K562 (cell line): ENCODE results near the gene GPC3. TPM values are rescaled to one million over a fixed set of nuclear protein-coding genes. Genes with fewer than 3 reads are reported as not detected.

Source experiments
- ATAC-seq: fragments of 200-7000 bp; cut with Tn5 transposase; 3 replicates; pipeline ENCODE4 v1.9.1; 2020; ENCODE audit warnings: moderate library complexity
- BruUV-seq: library from RNA; stranded (reverse); fragments of 400-500 nt; replicated peaks from 2 replicates; lab custom pipeline; 2021; lab: Mats Ljungman, UMichigan
- CTCF ChIA-PET: fragments of 300-600 bp; formaldehyde crosslinking; extraction: SDS; loops from one replicate; lab custom pipeline; 2021; ENCODE audit warnings: low intra/inter-chr PET ratio; lab: Yijun Ruan, JAX
- POLR2A ChIA-PET: fragments of 300-600, 350-650 bp; sonication (Branson Sonifier 250); formaldehyde crosslinking; extraction: SDS; loops from one replicate; lab custom pipeline; 2021; ENCODE audit warnings: antibody characterized with exemption, inconsistent platforms; lab: Yijun Ruan, JAX
- DNase-seq, 4 experiments: peaks; one replicate each; pipeline versions ENCODE4 v3.0.0 to v3.0.0-alpha.2; 2011 to 2018; ENCODE audit warnings: low spot score in 3 of 4, mixed read lengths in 3 of 4; ENCODE audit errors: extremely low read depth in 1 of 4
- FAIRE-seq: peaks from 2 replicates; lab custom pipeline; 2011; peaks lifted over from hg19 to GRCh38; lab: Jason Lieb, UNC
- H2AFZ ChIP-seq: 2 replicates; pipeline ENCODE4 v1.6.0; 2011; ENCODE audit warnings: low read depth, low read length, control low read depth, inconsistent platforms
- H3K27ac ChIP-seq: fragments of 200-600 bp; 3 replicates; pipeline ENCODE4 v1.8.0; 2011; ENCODE audit warnings: low read depth, mild to moderate bottlenecking, control low read depth, inconsistent platforms, low read length, moderate library complexity, mixed read lengths; ENCODE audit errors: extremely low read depth
- H3K27me3 ChIP-seq, 2 experiments: fragments of 300-600 bp in 1 of 2; 2 replicates in 1 of 2; 3 replicates in 1 of 2; pipeline versions ENCODE4 v1.6.0 to v1.8.0; 2011; ENCODE audit warnings: inconsistent platforms in 2 of 2, low read length in 2 of 2, mild to moderate bottlenecking in 1 of 2, mixed read lengths in 1 of 2, moderate library complexity in 1 of 2; ENCODE audit not compliant: control insufficient read depth in 2 of 2, insufficient read depth in 2 of 2
- H3K36me3 ChIP-seq: fragments of 300-600 bp; 3 replicates; pipeline ENCODE4 v1.8.0; 2011; ENCODE audit warnings: mild to moderate bottlenecking, low read length, inconsistent platforms; ENCODE audit not compliant: control insufficient read depth, insufficient read depth
- H3K4me1 ChIP-seq, 2 experiments: fragments of 200-600 bp in 1 of 2; replicated peaks in 1 of 2; 2 replicates in 1 of 2; 3 replicates in 1 of 2; pipeline versions ENCODE4 v1.5.1 to v1.8.0; 2011; ENCODE audit warnings: inconsistent platforms in 2 of 2, low read length in 2 of 2, mild to moderate bottlenecking in 1 of 2, mixed read lengths in 1 of 2, moderate library complexity in 1 of 2; ENCODE audit not compliant: control insufficient read depth in 2 of 2, insufficient read depth in 2 of 2
- H3K4me2 ChIP-seq: 2 replicates; pipeline ENCODE4 v1.6.1; 2011; ENCODE audit warnings: low read length, control low read depth, inconsistent platforms, mixed read lengths; ENCODE audit not compliant: insufficient read depth
- H3K4me3 ChIP-seq: fragments of 200-600 bp; sonication (generic), shearing (Covaris generic); 2 replicates; pipeline ENCODE4 v1.5.1; 2016; ENCODE audit warnings: control low read depth, inconsistent platforms
- H3K79me2 ChIP-seq: fragments of 200-600 bp; 3 replicates; pipeline ENCODE4 v1.8.0; 2011; ENCODE audit warnings: low read length, inconsistent platforms; ENCODE audit not compliant: control insufficient read depth, insufficient read depth
- H3K9ac ChIP-seq, 2 experiments: 2 replicates each; pipeline versions ENCODE4 v1.6.0 to v1.6.1; 2011; ENCODE audit warnings: low read depth in 2 of 2, low read length in 2 of 2, control low read depth in 1 of 2, inconsistent platforms in 1 of 2, mild to moderate bottlenecking in 1 of 2, mixed read lengths in 1 of 2; ENCODE audit not compliant: insufficient read depth in 1 of 2
- H3K9me1 ChIP-seq: one replicate; pipeline ENCODE4 v1.6.0; 2011; ENCODE audit warnings: inconsistent platforms, mild to moderate bottlenecking, low read length, moderate library complexity; ENCODE audit not compliant: control insufficient read depth, insufficient read depth
- H3K9me3 ChIP-seq: replicated peaks from 2 replicates; pipeline ENCODE4 v1.5.1; 2011; ENCODE audit warnings: low read depth, low read length, inconsistent platforms; ENCODE audit not compliant: control insufficient read depth, insufficient read depth
- H4K20me1 ChIP-seq: replicated peaks from 2 replicates; pipeline ENCODE4 v1.6.1; 2011; ENCODE audit warnings: low read length, inconsistent platforms, mixed read lengths; ENCODE audit not compliant: control insufficient read depth, insufficient read depth
- ETS2 ChIP-seq: IDR thresholded peaks from 2 replicates; pipeline ENCODE4 v1.6.1; 2016; ENCODE audit warnings: borderline replicate concordance, missing genetic modification characterization, mild to moderate bottlenecking, moderate library complexity, missing compliant biosample characterization; ENCODE audit not compliant: poor library complexity, severe bottlenecking
- GABPB2 ChIP-seq: fragments of 250-450 bp; sonication (Bioruptor Pico); conservative IDR thresholded peaks from 2 replicates; pipeline ENCODE4 v1.5.1; 2021; ENCODE audit warnings: mild to moderate bottlenecking
- HDAC6 ChIP-seq: IDR thresholded peaks from 2 replicates; pipeline ENCODE4 v1.6.1; 2012; ENCODE audit warnings: low read depth, mild to moderate bottlenecking, control low read depth, inconsistent platforms, low read length, moderate library complexity
- ILK ChIP-seq: fragments of 450-650 bp; IDR thresholded peaks from 2 replicates; pipeline ENCODE4 v1.6.1; 2016; ENCODE audit warnings: missing genetic modification characterization, low read depth, mild to moderate bottlenecking, missing compliant biosample characterization, moderate library complexity, borderline replicate concordance
- MITF ChIP-seq: IDR thresholded peaks from 2 replicates; pipeline ENCODE4 v1.6.1; 2014; ENCODE audit warnings: antibody characterized with exemption
- PHF21A ChIP-seq: fragments of 450-650 bp; IDR thresholded peaks from 2 replicates; pipeline ENCODE4 v1.6.1; 2017; ENCODE audit warnings: low read depth, borderline replicate concordance
- PML ChIP-seq: IDR thresholded peaks from 2 replicates; pipeline ENCODE4 v1.6.1; 2012; ENCODE audit warnings: low read length, inconsistent platforms
- RREB1 ChIP-seq: fragments of 250-450 bp; sonication (Bioruptor Pico); IDR thresholded peaks from 2 replicates; pipeline ENCODE4 v1.4.0; 2020
- ZNF592 ChIP-seq: fragments of 450-650 bp; IDR thresholded peaks from 2 replicates; pipeline ENCODE4 v1.6.1; 2017; ENCODE audit warnings: antibody characterized with exemption, mild to moderate bottlenecking
- WGBS: fragments of 100-300 bp; shearing (Covaris generic); methylation state at CpG from one replicate; pipeline ENCODE4 v1.1.6; 2016; ENCODE audit warnings: low coverage, mixed read lengths; ENCODE audit not compliant: insufficient coverage; ENCODE audit errors: missing lambda C conversion rate; 5-methylcytosine and 5-hydroxymethylcytosine counted together
- in situ Hi-C: fragments of 300-500 bp; cut with MboI; formaldehyde crosslinking; loops from 4 replicates; pipeline ENCODE4 v1.15.0; 2018; ENCODE audit warnings: inconsistent platforms, mixed read lengths
- intact Hi-C: fragments of 100-400 bp; cut with micrococcal nuclease; formaldehyde crosslinking; loops from 2 replicates; pipeline ENCODE4 v1.14.2; 2022
- polyA plus RNA-seq, 8 experiments: library from polyadenylated mRNA; depleted of rRNA in 4 of 8; stranded (reverse) in 5 of 8; unstranded in 3 of 8; fragments of >200 nt; fragmentation: Nextera tagmentation in 2 of 8; fragmentation: Illumina TruSeq in 1 of 8; extraction: Ambion mirVana in 2 of 8; extraction: Trizol in 1 of 8; gene quantifications; 2 replicates each; pipeline versions ENCODE4 v1.2.1 to v1.2.3, GENCODE V29; 2011 to 2014; ENCODE audit warnings: inconsistent platforms in 1 of 8, missing spikeins in 1 of 8
- total RNA-seq, 7 experiments: library from RNA; depleted of rRNA in 6 of 7; stranded (reverse); fragments of >200 nt in 6 of 7; fragmentation: Illumina TruSeq in 2 of 7; extraction: Trizol in 2 of 7; gene quantifications; 2 replicates each; pipeline versions ENCODE4 v1.2.1 to v1.2.3, GENCODE V29; 2011 to 2021; ENCODE audit warnings: low replicate concordance in 1 of 7

Gene GPC3
- total and polyA plus RNA-seq, 9 of the 15 experiments (the other 6 are each of a cell fraction or from before 2014, with no cell fraction given), result 0.42 TPM; not detected in 8

GRCh38 chrX:133607419-133608348 lies 377.7 kb downstream of the GPC3 start:
- no peak overlapping the region for H3K27ac ChIP-seq
- H3K27me3 ChIP-seq, result no peaks in the 10 kb centered on the region
- no TSS peak for BruUV-seq
- CTCF ChIA-PET, result no interaction called here
- intact Hi-C loops, result no loop called here
- no peak overlapping the region for H3K9ac ChIP-seq
- ATAC-seq (no peak), DNase-seq (no peak), FAIRE-seq (no peak)
- H3K36me3 ChIP-seq, result no peaks in the 10 kb centered on the region
- H3K9me3 ChIP-seq, result no peaks in the 10 kb centered on the region
- no peaks in the 10 kb centered on the region for H3K4me1 ChIP-seq
- H2AFZ ChIP-seq, result no peak overlapping the region
- POLR2A ChIA-PET, result no interaction called here
- H3K9me1 ChIP-seq, result no peaks in the 10 kb centered on the region
- H3K79me2 ChIP-seq, result no peaks in the 10 kb centered on the region
- no peak overlapping the region for H3K4me2 ChIP-seq
- 0% methylated on average over 4 of the region's 5 CpGs for WGBS
- no peak overlapping the region for H3K4me3 ChIP-seq
- in situ Hi-C loops, result no loop called here
- H4K20me1 ChIP-seq, result no peaks in the 10 kb centered on the region
- TF ChIP-seq ZNF592, result no peak
- TF ChIP-seq ETS2 (tag), result no peak
- no peak for TF ChIP-seq GABPB2
- no peak for TF ChIP-seq RREB1 (CRISPR knock-in tag)
- no peak for TF ChIP-seq PHF21A
- TF ChIP-seq MITF, result no peak
- no peak for TF ChIP-seq PML
- no peak for TF ChIP-seq HDAC6
- TF ChIP-seq ILK, result no peak
